Measurements from ENCODE around the gene GALNT18.

- TF ChIP-seq, protein P1, sequence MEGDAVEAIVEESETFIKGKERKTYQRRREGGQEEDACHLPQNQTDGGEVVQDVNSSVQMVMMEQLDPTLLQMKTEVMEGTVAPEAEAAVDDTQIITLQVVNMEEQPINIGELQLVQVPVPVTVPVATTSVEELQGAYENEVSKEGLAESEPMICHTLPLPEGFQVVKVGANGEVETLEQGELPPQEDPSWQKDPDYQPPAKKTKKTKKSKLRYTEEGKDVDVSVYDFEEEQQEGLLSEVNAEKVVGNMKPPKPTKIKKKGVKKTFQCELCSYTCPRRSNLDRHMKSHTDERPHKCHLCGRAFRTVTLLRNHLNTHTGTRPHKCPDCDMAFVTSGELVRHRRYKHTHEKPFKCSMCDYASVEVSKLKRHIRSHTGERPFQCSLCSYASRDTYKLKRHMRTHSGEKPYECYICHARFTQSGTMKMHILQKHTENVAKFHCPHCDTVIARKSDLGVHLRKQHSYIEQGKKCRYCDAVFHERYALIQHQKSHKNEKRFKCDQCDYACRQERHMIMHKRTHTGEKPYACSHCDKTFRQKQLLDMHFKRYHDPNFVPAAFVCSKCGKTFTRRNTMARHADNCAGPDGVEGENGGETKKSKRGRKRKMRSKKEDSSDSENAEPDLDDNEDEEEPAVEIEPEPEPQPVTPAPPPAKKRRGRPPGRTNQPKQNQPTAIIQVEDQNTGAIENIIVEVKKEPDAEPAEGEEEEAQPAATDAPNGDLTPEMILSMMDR (IDR thresholded peaks at IDR 0.05) = no peak
- TF ChIP-seq POLR2A (IDR thresholded peaks at IDR 0.05) = no peak
Measured at GRCh38 chr11:11344045-11344444, 277.8 kb downstream of the GALNT18 start.

Data from prostate gland (tissue), 2 donors.